ENCODE results near the gene ECE2.

DNA sequence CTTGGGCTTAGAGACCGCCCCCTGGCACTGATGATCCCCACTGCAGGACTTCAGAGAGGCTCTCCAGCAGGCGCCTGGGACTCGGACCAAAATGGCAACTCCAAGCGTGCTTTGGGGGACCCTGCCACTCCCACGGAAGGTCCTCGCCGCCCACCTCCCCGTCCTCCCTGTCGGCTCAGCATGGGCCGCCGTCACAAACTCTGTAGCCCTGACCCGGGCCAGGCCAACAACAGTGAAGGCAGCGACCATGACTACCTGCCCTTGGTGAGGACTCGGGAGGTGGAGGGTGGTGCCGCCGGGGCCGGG is 34.7 kb upstream of the ECE2 start:
- TF ChIP-seq, protein P1, sequence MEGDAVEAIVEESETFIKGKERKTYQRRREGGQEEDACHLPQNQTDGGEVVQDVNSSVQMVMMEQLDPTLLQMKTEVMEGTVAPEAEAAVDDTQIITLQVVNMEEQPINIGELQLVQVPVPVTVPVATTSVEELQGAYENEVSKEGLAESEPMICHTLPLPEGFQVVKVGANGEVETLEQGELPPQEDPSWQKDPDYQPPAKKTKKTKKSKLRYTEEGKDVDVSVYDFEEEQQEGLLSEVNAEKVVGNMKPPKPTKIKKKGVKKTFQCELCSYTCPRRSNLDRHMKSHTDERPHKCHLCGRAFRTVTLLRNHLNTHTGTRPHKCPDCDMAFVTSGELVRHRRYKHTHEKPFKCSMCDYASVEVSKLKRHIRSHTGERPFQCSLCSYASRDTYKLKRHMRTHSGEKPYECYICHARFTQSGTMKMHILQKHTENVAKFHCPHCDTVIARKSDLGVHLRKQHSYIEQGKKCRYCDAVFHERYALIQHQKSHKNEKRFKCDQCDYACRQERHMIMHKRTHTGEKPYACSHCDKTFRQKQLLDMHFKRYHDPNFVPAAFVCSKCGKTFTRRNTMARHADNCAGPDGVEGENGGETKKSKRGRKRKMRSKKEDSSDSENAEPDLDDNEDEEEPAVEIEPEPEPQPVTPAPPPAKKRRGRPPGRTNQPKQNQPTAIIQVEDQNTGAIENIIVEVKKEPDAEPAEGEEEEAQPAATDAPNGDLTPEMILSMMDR (conservative IDR thresholded peaks at IDR 0.05; ENCODE audit: low read depth, low read length) = no peak
- TF ChIP-seq EZH2 (IDR thresholded peaks at IDR 0.05; ENCODE audit: low read length, unreplicated experiment) = no peak
